Mucosa of descending colon (tissue), 3 donors: ENCODE results near the gene SLX9. TPM values are rescaled to one million over a fixed set of nuclear protein-coding genes. Genes with fewer than 3 reads are reported as not detected.

Source experiments
- ATAC-seq: fragments of 200-7000 bp; cut with Tn5 transposase; one replicate; pipeline ENCODE4 v1.9.1; 2020; ENCODE audit warnings: mild to moderate bottlenecking, moderate library complexity
- DNase-seq, 3 donors: peaks; one replicate each; pipeline ENCODE4 v3.0.0-alpha.2; 2020
- H3K36me3 ChIP-seq: fragments of 200-600 bp; one replicate; pipeline ENCODE4 v1.8.0; 2021; ENCODE audit warnings: low read depth, mild to moderate bottlenecking
- H3K4me1 ChIP-seq: fragments of 200-600 bp; one replicate; pipeline ENCODE4 v1.8.0; 2021; ENCODE audit warnings: low read depth, mild to moderate bottlenecking
- H3K4me3 ChIP-seq: fragments of 200-600 bp; one replicate; pipeline ENCODE4 v1.8.0; 2021; ENCODE audit warnings: mild to moderate bottlenecking
- H3K9me3 ChIP-seq: fragments of 200-600 bp; one replicate; pipeline ENCODE4 v1.8.0; 2021; ENCODE audit warnings: mild to moderate bottlenecking
- intact Hi-C, 2 donors: fragments of 100-400 bp; cut with DNase I in 1 of 2; cut with micrococcal nuclease in 1 of 2; formaldehyde crosslinking; loops; one replicate each; pipeline versions ENCODE4 v1.11.0 to v1.11.1; 2022; cut with DNase I, micrococcal nuclease
- total RNA-seq, 3 donors: library from RNA; stranded (reverse); fragmentation: NEBNext Ultra II Directional in 2 of 3; extraction: Animal tissue kit (Norgen Biotek cat#: 25700) in 2 of 3; gene quantifications; one replicate each; pipeline versions ENCODE4 v1.2.1 to v1.2.4, GENCODE V29; 2021 to 2023
- TF ChIP-seq, protein P1 (sequence below): fragments of 200-600 bp; IDR thresholded peaks from one replicate; pipeline ENCODE4 v1.8.0; 2022; ENCODE audit warnings: antibody characterized with exemption, mild to moderate bottlenecking
- donor health status: DM: no; HTN: no; CAD: no; lungs with moderate emphysema.
- donor health status: DM: no; HTN: no; CAD: no.
- donor health status: DM: no; HTN: yes; CAD: no.

The SLX9 gene
- total RNA-seq, 3 donors from 2014 or later: 19.8 to 42.2 (median 20.9) TPM

DNA sequence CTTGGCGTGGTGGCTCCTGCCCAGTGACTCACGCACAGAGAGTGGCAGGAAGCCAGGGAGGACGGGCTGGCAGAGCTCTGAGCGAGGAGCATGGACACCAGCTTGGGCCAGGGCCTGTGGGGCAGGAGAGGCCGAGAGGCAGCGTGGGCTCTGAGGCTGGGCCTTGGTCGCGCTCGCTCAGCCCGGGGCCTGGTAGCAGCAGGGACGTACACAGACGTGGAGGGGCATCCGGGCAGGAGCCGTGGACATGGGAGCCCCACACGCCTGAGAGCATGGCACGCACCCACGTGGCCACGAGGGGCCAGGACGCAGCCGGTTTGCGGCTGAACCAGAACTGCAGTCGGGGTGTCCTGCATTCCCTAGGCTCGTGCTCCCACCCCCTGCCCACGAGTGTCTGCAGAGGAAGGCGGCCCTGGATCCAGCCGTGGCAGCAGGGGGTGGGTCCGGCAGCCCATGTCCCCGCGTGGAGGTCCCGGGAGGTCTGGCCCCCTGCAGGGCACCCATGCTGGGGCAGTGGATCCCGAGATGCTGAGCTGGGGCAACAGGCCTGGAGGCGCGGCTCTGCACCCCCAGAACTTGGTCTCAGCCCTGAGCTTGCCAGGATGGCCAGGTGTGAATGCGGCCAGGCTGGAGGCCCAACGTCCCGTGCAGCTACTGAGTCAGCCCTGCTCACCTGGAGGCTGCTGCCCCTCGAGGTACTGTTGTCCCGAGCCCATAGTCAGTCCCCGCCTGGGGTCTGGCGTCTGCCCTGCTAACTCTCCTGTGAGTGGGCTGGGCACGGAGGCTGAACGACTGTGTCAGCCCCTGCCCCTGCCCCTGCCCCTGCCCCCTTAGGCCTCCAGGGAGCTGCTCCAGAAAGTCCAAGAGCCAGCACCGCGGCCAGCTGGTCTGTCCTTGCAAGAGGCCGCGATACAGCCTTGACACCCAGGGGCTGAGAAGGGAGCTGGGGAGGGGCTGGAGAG, 61.6 kb downstream of the SLX9 start:
- no peak for ATAC-seq
- no peaks in the 10 kb centered on the region for H3K4me1 ChIP-seq
- intact Hi-C loops: no loop called here
- H3K9me3 ChIP-seq: no peaks in the 10 kb centered on the region
- TF ChIP-seq, protein P1, sequence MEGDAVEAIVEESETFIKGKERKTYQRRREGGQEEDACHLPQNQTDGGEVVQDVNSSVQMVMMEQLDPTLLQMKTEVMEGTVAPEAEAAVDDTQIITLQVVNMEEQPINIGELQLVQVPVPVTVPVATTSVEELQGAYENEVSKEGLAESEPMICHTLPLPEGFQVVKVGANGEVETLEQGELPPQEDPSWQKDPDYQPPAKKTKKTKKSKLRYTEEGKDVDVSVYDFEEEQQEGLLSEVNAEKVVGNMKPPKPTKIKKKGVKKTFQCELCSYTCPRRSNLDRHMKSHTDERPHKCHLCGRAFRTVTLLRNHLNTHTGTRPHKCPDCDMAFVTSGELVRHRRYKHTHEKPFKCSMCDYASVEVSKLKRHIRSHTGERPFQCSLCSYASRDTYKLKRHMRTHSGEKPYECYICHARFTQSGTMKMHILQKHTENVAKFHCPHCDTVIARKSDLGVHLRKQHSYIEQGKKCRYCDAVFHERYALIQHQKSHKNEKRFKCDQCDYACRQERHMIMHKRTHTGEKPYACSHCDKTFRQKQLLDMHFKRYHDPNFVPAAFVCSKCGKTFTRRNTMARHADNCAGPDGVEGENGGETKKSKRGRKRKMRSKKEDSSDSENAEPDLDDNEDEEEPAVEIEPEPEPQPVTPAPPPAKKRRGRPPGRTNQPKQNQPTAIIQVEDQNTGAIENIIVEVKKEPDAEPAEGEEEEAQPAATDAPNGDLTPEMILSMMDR: no peak
- no peaks in the 10 kb centered on the region for H3K36me3 ChIP-seq
- peak in 2 of 3 donors; percentile 46 to 47 for DNase-seq
- no peak overlapping the region for H3K4me3 ChIP-seq

DNA sequence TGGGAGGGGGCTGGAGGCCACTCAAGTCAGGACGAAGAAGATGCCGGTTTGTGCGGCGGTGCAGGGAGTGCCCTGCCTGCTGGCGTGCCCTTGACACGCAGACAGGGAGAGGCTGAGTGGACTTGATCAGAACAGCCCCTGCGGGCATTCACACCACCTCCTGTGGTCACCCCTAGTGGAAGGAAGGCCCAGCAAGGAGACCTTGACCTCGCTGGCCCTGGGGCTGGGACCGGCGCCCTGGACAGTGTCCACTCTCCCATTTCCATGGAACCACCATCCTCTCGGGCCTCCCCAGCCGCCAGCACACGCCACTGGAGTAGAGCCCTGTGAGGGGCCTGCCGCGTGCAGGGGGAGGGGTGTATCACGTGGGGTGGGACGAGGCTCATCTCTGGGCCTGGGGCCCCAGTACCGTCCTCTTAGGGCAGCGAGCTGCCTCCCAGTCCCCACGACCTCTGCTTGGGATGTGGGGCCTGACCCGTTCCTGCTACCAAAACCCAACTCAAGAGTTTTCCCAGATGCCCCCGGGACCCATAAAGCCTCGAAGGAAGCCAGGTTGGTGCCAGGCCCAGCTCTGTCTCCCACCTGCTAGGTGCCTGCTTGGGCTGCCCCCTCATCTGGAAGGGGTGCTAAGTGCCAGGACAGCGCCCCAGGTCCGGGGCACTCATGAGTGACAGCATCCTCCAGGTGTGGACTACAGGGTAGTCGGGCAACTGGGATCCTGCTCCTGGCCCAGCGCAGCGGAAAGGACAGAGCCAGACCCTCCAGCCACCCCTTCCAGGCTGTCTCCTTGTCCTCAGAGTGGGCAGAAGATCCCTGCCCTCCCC, 62.8 kb downstream of the SLX9 start:
- DNase-seq: peak in 2 of 3 donors; percentile 16 to 27
- intact Hi-C loops: no loop called here
- TF ChIP-seq, protein P1: no peak
- no peak overlapping the region for H3K4me3 ChIP-seq
- ATAC-seq: no peak
- H3K36me3 ChIP-seq: no peaks in the 10 kb centered on the region
- no peaks in the 10 kb centered on the region for H3K4me1 ChIP-seq
- no peaks in the 10 kb centered on the region for H3K9me3 ChIP-seq

DNA sequence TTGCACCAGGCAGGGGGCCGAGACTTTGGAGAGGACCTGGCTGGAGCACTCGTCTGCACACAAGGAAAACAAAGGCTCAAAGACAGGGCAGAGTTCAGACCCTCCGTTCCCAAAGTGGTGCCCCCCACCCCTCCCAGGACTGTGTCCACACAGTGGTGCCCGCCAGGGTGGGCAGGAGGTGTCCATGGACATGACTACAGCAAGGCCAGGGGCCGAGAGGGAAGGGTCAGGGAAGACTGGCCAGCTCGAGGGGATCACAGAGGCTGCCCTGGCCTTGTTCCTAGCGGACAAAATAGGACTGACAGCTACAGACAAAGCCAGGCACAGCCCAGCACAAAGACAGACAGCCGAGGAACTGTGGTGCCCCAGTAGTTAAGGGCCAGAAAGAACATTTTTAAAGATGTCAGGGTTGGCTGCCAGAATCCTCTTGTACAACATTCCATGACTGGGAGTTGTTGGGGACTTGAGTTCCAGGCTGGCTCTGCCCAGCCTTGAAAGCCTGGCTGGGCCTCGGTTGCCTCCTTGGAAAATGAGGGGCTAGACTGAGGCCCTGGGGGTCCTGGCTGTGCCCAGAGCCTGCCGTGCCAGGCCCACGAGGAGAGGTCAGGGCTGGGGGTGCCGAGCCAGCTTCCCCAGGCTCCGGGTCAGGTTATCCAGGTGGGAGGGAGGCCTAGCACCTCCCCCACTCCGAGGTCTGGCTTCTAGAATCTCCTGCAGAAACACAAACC, 63.7 kb downstream of the SLX9 start:
- DNase-seq: peak in 2 of 3 donors; percentile 14 to 36
- ATAC-seq: no peak
- Histone ChIP-seq H3K4me1 (no peaks in the 10 kb centered on the region), H3K9me3 (no peaks in the 10 kb centered on the region), H3K36me3 (no peaks in the 10 kb centered on the region), H3K4me3 (no peak overlapping the region)
- intact Hi-C loops: no loop called here
- TF ChIP-seq, protein P1: no peak

DNA sequence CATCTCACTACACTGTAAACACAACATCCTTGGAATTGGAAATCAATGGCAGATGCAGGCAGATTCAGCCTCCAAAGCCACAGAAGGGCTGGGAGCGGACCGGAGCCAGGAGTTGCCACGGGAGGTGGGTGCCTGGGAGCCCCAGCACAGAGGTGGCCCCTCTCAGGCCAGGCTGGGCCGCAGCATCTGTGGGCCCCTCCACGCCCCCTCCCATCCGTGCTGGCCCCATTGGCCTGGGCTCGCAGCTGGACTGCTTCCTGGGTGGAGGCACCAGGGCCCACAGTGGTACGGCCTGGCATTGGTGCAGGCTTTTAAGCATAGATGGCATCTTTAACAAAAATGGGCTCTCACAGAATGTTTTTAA, 64.2 kb downstream of the SLX9 start:
- ATAC-seq: no peak
- DNase-seq: peak in 2 of 3 donors; percentile 9 to 41
- Histone ChIP-seq H3K9me3 (no peaks in the 10 kb centered on the region), H3K4me3 (no peak overlapping the region), H3K36me3 (no peaks in the 10 kb centered on the region), H3K4me1 (no peaks in the 10 kb centered on the region)
- intact Hi-C loops: no loop called here
- TF ChIP-seq, protein P1: no peak

DNA sequence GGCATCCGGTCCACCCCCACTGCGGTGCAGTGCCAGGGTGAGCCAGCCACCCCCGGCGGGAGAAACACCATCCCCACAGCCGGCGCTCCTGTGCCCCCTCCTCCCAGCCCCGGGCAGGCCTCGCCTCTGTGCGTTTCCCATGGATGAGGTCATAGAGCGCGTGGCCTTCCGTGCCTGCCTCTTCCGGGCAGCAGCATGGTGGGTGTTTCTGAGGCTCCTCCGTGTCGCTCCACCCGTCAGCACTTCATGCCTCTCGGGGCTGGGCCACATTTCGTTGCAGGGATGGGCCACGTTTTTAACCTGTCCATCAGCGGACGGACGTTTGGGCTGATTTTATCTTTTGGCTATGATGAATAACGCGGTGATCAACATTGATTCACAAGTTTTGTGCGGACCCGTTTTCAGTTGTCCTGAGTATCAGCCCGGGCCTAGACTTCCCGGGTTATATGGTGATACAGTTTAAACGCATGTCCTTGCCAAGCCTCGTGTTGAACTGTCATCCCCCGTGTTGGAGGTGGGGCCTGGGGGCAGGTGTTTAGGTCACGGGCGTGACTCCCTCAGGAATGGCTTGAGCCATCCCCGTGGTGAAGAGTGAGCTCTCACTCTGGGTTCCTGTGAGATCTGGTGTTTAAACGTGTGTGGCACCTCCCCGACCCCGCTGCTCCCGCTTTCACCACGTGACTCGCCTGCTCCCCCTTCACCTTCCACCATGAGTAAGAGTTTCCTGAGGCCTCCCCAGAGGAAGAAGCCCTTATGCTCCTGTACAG, 64.8 kb downstream of the SLX9 start:
- Histone ChIP-seq H3K36me3 (no peaks in the 10 kb centered on the region), H3K9me3 (no peaks in the 10 kb centered on the region), H3K4me3 (no peak overlapping the region), H3K4me1 (no peaks in the 10 kb centered on the region)
- ATAC-seq: no peak
- intact Hi-C loops: no loop called here
- TF ChIP-seq, protein P1: no peak
- peak in 2 of 3 donors; percentile 10 to 35 for DNase-seq
